SK-N-SH treated with all-trans-retinoic acid at 6 μM for 48 hours (cell line): ENCODE data around the gene ROPN1L.

Experiments
- TCF4 ChIP-seq: fragments of 250-450 bp; sonication (Bioruptor Pico); IDR thresholded peaks from 2 replicates; pipeline ENCODE4 v1.8.0; 2021; ENCODE audit warnings: mild to moderate bottlenecking, moderate library complexity, borderline replicate concordance
- ZC3H10 ChIP-seq: fragments of 250-450 bp; sonication (Bioruptor Pico); IDR thresholded peaks from 2 replicates; pipeline ENCODE4 v1.5.1; 2021; ENCODE audit warnings: mild to moderate bottlenecking, moderate library complexity

DNA sequence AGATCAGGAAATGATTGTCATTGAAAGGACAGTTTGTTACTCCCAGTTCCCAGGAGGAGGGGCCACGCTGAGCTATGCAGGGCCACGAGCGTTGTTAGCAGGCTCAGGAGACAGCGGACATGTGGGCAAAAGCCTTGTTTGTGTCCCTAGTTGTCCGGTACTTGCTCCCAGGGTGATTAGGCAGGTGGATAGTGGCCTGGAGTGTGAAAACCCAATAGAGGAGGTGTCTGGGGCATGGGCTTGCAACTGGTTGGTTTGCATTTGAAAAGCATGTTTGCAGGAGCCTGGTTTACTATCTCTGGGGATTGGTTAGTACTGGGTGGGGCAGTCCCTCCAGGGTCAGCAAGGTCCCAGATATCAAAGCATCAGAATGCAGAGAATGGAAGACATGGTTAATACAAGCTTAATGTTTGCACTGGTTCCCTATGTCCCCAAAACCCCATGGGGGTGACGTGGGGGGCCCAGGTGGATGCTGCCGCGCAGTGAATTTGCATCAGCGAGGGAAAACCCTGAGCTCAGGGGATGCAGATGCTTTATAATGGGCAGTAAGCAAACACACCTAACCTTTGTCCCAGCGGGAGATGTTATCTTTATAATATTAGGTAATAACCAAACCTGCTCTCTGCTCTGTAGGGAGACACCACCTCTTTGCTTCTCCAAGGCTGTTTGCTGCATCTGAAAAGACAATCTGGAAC is 39.7 kb downstream of the ROPN1L start:
- TF ChIP-seq TCF4 (CRISPR knock-in tag), result no peak
- no peak for TF ChIP-seq ZC3H10 (CRISPR knock-in tag)
